Subcutaneous adipose tissue (tissue), 4 donors: ENCODE results near the gene BRIP1. TPM values are rescaled to one million over a fixed set of nuclear protein-coding genes. Genes with fewer than 3 reads are reported as not detected.

Experiments used
- CTCF ChIP-seq: fragments of 450-650 bp; IDR thresholded peaks from one replicate; pipeline ENCODE4 v1.5.1; 2016; ENCODE audit warnings: low read depth, mild to moderate bottlenecking, control low read depth, antibody characterized with exemption, moderate library complexity
- total RNA-seq, 4 donors: library from RNA; depleted of rRNA; stranded (reverse); fragments of >200 nt; gene quantifications; one replicate each; pipeline ENCODE4 v1.1.0, GENCODE V29; 2016

Gene BRIP1
- total RNA-seq, 4 donors from 2014 or later: 0.33 to 1.1 (median 0.98) TPM

- no peak for TF ChIP-seq CTCF
These were observed 26.8 kb downstream of the BRIP1 start for GRCh38 chr17:61836266-61837174.

GRCh38 chr17:61835606-61836005, 27.7 kb downstream of the BRIP1 start:
- TF ChIP-seq CTCF: peak; percentile 46

GRCh38 chr17:61834610-61835009, 28.7 kb downstream of the BRIP1 start:
- no peak for TF ChIP-seq CTCF

DNA sequence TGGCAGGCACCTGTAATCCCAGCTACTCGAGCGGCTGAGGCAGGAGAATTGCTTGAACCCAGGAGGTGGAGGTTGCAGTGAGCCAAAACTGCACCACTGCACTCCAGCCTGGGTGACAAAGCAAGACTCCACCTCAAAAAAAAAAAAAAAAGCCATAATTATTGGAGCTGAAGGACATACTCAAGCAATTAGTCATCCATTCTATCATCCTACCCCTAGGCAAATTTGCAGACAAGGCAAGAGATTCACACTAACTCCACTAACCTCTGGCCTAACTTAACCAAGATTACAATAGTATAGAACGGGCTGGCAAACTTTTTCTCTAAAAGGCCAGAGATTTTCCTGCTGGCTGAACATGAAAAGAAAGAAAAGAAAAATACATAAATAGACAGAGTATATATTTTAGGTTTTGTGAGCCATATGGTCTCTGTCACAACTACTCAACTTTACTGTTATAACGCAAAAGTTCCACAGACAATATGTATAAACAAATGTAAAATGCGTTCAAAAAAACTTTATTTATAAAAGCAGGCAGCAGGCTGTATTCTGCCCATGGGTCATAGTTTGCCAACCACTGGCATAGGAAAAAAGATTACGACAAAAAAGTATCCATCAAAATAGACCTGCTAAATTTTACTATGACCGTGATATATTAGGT, 29.7 kb downstream of the BRIP1 start:
- TF ChIP-seq CTCF: no peak

- TF ChIP-seq CTCF: no peak
These were observed 30.9 kb downstream of the BRIP1 start for GRCh38 chr17:61832463-61832862.

GRCh38 chr17:61831099-61831498, 32.2 kb downstream of the BRIP1 start:
- TF ChIP-seq CTCF: peak; percentile 91

- TF ChIP-seq CTCF: no peak
These were observed 34.6 kb downstream of the BRIP1 start for GRCh38 chr17:61828694-61829093.
